A673 (cell line): ENCODE measurements around the gene KCTD21.

Source experiments
- EZH2 ChIP-seq: fragments of 200-600 bp; sonication (generic); IDR thresholded peaks from 2 replicates; pipeline ENCODE4 v1.6.1; 2017; ENCODE audit warnings: borderline replicate concordance, low read depth, mild to moderate bottlenecking, mixed read lengths, antibody characterized with exemption, low read length; ENCODE audit not compliant: poor library complexity, severe bottlenecking
- TF ChIP-seq, protein P1 (sequence below): fragments of 300-800, 200-600 bp; sonication (generic); conservative IDR thresholded peaks from 2 replicates; pipeline ENCODE4 v1.5.1; 2017; ENCODE audit warnings: low read depth, mild to moderate bottlenecking, antibody characterized with exemption, low read length, moderate library complexity, mixed read lengths

DNA sequence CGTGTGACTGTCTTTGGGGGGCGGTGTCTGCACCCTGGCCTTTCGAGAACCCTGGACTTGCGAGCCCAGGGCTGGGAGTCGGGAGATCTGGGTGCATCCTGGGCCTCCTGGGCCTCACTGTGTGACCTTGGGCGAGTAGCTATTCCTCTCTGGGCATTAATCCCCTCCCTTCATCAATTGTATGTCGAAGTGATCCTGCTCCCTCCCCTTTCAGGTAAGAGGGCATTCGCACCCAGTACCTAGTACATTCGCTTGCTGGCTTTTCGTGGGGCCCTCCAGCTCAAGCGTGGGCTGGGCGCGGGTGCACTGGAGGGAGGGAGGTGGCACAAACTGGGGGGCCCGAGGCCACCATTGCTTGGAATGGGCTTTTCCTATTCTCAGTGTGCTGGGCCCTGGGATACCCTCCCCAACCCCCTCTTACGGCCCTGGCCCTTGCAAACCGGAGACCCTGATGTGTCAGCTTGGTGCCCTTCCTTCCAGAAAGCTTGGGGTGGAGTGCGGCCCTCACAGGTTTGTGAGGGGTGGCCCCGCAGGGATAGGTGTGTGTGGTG is 823 bp upstream of the KCTD21 start:
- TF ChIP-seq EZH2, result no peak
- TF ChIP-seq, protein P1, sequence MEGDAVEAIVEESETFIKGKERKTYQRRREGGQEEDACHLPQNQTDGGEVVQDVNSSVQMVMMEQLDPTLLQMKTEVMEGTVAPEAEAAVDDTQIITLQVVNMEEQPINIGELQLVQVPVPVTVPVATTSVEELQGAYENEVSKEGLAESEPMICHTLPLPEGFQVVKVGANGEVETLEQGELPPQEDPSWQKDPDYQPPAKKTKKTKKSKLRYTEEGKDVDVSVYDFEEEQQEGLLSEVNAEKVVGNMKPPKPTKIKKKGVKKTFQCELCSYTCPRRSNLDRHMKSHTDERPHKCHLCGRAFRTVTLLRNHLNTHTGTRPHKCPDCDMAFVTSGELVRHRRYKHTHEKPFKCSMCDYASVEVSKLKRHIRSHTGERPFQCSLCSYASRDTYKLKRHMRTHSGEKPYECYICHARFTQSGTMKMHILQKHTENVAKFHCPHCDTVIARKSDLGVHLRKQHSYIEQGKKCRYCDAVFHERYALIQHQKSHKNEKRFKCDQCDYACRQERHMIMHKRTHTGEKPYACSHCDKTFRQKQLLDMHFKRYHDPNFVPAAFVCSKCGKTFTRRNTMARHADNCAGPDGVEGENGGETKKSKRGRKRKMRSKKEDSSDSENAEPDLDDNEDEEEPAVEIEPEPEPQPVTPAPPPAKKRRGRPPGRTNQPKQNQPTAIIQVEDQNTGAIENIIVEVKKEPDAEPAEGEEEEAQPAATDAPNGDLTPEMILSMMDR, result no peak
